HG03571 (cell line): ENCODE results near the gene ZNF506.
"Not testable (repeated sequence)": the region's sequence is repeated elsewhere in the genome, so short reads cannot be mapped to it uniquely, and the experiment has no call there.

Experiments
- ATAC-seq: cut with Tn5 transposase; IDR thresholded peaks from one replicate; pipeline ENCODE4 v1.9.1; 2021; ENCODE audit not compliant: unreplicated experiment

Gene ZNF506

DNA sequence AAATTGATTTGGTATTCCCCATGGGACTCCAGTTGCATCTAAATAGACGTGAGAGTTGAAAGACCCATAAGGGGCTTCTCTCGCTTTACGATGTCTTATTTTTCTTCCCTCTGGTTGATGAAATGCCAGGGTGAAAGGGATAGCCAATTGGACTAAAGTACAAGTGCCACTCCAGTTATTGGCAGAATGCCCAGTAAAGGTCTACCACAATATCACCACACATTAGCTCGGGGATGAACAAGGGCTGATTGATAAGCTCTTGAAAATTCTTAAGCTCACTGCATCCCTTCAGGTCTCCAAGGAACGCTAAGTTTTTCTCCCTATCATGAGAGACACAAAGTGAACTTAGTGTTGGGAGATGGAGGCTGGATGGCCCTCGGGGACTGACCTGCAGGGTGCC lies 39.8 kb downstream of the ZNF506 start:
- not testable (repeated sequence) for ATAC-seq

DNA sequence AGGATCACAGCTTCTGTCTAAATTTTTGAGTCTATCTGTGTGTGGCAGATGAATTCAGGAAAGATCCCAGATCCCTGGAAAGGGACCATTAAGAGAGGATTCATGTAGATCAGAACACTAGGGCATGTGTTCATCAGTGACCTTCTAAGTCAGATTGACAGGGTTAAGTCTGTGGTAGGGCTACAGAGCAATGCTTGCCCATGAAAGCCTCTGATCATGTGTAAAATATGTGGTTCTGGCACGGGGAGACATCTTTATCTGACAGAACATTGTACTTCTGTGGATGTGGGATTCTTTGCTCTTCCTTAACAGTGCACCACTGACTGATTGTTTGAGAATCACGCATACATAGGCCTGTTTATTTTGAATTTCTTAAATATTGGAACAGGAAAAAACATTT lies 42.9 kb downstream of the ZNF506 start:
- ATAC-seq, result no peak

- no peak for ATAC-seq
Observed at GRCh38 chr19:19777692-19778091, 43.9 kb downstream of the ZNF506 start.

GRCh38 chr19:19776206-19777008 lies 45.1 kb downstream of the ZNF506 start:
- peak; percentile 97 for ATAC-seq

DNA sequence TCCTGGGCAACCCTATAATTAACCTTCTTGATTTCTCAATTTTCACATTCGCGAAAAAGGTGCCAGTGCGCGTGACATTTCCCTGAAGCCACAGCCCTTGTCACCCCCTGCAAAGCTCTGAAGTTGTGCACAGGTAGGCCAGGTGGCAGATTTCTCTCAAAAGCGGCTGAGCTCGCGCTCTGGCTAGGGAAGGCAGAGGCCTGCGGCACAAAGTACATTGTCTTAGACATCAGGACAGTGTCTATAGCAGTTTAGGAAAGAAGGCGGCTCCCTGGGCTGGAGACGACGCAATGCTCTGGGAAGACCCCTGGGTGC lies 45.7 kb downstream of the ZNF506 start:
- ATAC-seq, result no peak

GRCh38 chr19:19774354-19775033 lies 47.1 kb downstream of the ZNF506 start:
- ATAC-seq, result no peak

DNA sequence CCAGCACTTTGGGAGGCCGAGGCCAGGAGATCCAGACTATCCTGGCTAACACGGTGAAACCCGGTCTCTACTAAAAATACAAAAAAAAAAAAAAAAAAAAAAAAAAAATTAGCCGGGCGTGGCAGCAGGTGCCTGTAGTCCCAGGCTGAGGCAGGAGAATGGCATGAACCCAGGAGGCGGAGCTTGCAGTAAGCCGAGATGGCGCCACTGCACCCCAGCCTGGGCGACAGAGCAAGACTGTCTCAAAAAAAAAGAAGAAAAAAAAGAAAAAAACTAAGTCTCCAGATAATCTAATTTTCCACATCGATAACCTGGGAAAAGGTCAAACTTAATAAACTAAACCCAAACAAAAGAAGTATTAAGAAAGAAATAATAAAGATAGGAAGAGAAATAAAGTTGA lies 49.6 kb downstream of the ZNF506 start:
- ATAC-seq, result not testable (repeated sequence)

DNA sequence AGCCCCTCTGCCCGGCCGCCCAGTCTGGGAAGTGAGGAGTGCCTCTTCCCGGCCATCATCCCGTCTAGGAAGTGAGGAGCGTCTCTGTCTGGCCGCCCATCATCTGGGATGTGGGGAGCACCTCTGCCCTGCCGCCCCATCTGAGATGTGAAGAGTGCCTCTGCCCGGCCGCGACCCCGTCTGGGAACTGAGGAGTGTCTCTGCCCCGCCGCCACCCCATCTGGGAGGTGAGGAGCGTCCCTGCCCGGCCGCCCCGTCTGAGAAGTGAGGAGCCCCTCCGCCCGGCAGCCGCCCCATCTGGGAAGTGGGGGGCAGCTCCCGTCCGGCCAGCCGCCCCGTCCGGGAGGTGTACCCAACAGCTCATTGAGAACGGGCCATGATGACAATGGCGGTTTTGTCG lies 51.6 kb downstream of the ZNF506 start:
- not testable (repeated sequence) for ATAC-seq

- ATAC-seq, result no peak
Observed at GRCh38 chr19:19758164-19758563, 63.4 kb downstream of the ZNF506 start.

- no peak for ATAC-seq
Observed at GRCh38 chr19:19752760-19753403, 68.7 kb downstream of the ZNF506 start.

DNA sequence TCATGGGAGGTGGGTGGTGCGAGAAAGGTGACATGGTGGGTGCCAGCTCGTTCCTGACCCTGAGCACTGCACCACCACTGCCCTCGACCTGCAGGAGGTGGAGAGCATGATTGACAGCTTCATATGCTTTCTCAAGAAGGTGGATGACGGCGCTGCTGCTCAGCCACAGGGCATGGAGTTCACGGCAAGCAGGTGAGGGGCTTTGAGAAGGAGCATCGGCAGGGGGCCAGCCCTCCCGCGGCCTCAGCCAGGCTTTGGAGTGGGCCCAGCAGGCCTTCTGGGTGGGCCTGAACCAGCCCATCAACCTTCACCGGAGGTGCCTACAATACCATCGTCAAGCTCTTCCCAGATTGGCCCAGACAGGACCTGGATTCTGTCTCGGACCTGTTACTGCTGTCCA lies 69.7 kb downstream of the ZNF506 start:
- ATAC-seq, result no peak

DNA sequence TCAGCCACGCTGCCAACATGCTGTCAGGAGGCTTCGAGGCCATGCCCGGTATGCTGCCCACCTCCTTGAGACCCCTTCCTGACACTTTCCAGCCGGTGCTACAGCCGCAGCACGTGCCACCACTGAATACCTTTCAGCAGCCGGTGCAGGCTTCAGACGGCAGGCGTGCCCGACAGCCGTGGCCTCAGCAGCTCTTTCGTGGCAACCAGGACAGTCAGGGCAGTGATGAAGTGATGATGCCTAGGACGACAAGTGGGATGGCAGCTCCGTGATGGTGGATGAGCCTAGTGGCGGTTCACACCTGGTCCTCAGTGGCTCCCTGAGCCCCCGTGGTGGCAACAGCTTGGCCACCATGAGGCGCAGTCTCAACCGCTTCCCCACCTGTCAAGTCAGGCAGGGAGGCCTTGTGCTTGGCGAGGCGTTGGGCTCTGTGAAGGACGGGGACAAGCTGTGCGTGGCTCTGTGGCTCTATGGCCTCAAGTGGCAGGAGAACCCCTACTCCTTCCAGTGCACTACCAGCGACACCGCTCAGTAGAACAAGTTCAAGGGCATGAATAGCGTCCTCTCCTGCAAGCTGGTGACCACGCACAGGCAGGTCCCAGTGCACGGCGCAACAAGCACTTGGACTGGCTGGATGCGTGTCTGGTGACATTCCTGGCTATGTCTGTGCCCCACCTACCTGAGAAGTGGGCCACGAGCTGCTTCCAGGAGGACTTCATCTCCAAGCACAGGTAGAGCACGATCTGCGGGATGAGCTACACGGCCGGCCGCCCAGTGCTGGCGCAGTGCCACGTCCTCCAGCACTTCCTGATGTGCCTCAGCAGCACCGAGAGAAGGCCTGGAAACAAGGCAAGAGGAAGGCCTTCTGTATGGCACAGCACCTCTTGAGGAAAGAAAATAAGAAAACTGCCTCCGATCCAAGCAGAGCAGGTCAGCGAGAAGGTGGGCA lies 70.4 kb downstream of the ZNF506 start:
- no peak for ATAC-seq

DNA sequence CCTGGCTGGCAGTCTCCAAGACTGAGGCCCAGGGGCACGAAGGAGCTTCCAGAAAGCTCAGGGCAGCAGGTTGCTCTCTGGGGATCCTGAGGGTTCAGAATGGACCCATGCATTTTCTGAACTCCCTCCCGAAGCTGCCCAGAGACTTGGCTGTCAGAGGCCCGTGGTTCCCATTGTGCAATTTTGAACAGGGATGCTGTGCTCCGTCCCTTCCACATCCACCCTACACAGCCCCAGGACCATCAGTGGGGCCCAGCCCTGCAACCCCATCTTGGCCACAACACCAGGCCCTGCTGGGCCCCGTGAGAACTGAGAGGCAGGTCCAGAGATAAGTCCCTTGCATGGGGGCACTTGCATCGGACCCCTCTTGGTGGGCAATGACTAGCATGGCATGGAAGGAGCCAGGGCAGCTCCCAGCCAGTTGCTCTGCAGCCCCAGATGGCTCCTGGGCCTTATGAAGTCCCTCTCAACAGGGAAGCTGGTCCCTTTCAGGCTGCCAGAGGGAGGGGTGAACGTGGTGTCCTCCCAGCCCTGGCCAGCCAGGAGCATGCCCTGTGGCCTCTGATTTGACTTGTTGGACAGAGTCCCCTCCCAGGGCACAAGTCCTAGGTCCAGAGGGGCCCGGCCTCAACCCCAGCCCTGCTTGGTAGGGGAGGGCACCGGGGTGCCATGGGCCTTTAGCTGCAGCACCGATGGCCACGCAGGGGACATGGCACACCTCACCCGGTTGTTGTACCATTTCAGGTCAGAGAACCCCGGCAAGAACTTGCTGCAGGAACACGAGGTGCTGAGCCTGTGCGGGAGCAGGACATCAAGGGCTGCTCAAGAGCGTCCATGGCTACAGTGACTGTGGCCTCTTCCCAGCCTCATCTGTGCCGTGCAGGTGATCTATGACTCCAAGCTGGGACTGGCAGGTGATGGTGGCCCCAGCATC lies 71.4 kb downstream of the ZNF506 start:
- no peak for ATAC-seq

DNA sequence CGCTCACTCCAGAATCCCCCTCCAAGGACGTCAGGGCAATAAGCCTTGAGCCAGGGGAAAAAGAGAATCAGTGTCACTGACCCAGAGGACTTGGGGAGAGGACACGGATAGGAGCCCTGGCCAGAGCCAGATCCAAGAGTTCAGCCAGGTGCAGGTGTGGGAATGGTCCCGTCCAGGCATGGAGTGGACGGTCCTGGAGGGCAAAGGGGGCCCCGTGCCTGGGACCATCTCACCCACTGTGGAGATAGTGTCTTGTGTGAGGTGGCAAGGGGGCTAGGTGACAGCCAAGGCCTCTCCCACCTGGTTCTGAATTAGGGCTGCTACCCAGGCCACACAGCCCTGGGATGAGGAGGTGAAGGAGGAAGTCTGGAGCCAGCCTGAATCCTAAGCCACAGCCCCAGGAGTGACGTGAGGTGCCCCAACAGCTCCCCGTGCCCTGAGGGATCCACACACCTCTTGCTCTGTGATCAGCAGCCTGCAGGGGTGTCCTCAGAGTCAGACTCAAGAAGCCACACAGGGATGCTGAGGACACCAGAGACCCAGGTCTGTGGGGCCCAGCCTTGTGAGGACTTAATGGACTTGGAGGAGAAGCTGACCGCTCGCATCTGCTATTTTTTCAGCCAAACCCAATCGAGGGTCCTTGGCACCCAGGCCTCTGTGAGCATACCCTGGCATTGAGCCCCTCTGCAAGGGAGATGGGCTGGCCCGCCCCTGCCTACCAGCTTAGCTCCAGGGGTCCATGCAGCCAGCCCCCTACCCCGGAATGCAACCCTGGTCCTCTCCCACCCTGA lies 72.2 kb downstream of the ZNF506 start:
- no peak for ATAC-seq

DNA sequence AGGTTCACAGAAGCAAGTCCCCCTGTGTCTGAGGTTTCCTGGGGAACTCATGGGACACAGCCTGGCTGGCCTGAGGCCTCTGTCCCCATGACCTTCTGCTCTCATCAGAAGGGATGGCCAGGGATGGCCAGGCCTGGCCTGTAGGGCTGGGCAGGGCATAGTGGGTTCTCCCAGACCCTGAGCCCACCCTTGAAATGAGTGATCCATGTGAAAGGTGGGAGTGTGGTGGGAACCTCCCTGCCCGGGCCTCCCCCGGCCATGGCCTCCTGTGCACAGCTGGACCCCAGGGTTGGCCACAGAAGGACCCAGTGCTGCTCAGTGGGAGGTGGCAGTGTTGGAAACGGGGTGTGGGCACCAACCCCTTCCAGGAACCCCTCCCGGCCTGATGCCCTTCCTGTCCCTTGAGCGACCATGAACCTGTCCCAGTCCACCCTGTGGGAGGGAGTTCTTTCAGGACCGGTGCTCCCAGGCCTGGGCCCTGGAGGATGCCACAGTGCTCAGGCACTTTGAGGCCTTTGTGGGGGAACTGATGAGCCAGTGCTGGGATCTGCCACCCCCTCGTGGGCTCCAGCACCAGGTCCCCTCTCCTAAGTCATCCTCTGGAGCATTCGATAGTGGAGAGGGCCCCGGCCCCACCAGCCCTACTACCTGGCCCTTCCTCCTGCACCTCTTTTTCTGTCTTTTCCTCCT lies 73.2 kb downstream of the ZNF506 start:
- ATAC-seq, result no peak

DNA sequence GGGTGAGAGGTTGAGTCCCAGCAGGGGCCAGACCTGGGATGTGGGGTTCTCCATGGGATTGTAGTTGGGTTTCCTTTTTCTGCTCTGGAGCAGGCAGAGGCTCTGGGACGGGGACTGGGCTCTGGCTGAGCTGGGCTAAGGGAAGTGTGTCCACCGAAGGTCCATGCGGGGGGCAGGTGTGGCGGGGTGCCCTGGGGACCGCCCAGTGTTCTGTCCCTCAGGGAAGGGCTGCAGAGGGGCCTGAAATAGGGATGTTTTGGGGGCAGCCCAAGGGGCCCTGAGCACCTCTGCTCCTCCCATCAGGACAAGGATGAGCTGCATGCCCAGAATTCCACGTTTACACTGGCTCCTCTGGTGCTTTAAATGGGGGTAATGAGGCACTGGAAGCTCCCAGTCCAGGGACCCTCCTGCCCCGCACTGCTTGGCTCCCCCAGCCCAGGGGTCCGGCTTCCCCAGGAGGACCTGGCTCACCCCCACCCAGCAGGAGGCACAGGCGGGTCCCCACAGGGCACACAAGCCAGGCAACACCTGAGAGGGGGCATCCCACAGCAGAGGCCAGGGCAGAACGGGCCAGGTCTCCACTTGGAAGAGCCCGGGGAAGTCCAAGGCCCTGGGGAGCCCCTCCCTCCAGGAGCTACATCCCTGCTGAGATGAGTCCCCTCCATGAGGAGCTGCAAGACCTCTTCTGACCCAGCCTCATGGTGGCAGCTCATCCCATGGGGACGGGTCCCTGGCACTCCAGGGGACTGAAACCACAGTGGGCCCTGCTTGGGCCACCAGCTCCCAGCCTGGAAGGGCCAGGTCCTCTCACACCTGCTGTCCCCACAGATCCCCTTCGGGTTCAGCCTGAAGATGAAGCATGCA lies 74.0 kb downstream of the ZNF506 start:
- no peak for ATAC-seq

GRCh38 chr19:19746286-19747213 lies 75.0 kb downstream of the ZNF506 start:
- no peak for ATAC-seq
